RPMI7951 (cell line): Measurements from ENCODE around the gene SSPN. TPM values are rescaled to one million over a fixed set of nuclear protein-coding genes. Genes with fewer than 3 reads are reported as not detected.

Experiments used
- DNase-seq: peaks from one replicate; pipeline ENCODE4 v3.0.0-alpha.2; 2012; ENCODE audit warnings: low read depth
- total RNA-seq: library from RNA; depleted of rRNA; stranded (reverse); fragments of >200 nt; shearing (Covaris generic); gene quantifications from 2 replicates; pipeline ENCODE4 v1.2.3, GENCODE V29; 2014; rRNA removed

The SSPN gene
- 13.2 and 14.0 TPM in 2 replicates for total RNA-seq

GRCh38 chr12:26195250-26195640 lies at the start of gene SSPN:
SSPN (plus strand) TSS chr12:26195573; CDS start chr12:26195673, 100 bp downstream.
- peak; percentile 62 for DNase-seq

DNA sequence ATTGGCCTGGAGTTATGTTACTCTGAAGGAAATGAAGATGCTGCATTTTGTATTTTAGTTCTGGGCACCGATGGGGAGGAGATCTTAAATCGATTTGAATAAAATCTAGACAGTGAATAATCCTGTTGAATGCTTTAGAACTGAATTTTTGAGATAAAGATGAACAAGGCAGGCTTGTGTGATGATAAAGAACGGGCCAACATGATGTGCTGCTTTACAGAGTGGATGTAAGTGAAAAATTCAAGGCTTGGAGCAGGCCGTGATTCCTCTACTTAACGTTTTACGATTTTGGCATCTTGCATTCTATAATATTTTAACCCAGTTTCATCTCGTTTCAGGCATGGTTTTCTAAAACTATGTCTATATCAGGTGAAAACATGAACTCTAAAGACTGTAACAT lies 47.1 kb upstream of the SSPN start:
- DNase-seq, result no peak

GRCh38 chr12:26149968-26150500 lies 45.3 kb upstream of the SSPN start:
- DNase-seq, result no peak

- peak; percentile 41 for DNase-seq
These were observed 44.5 kb upstream of the SSPN start for GRCh38 chr12:26150736-26151450.

DNA sequence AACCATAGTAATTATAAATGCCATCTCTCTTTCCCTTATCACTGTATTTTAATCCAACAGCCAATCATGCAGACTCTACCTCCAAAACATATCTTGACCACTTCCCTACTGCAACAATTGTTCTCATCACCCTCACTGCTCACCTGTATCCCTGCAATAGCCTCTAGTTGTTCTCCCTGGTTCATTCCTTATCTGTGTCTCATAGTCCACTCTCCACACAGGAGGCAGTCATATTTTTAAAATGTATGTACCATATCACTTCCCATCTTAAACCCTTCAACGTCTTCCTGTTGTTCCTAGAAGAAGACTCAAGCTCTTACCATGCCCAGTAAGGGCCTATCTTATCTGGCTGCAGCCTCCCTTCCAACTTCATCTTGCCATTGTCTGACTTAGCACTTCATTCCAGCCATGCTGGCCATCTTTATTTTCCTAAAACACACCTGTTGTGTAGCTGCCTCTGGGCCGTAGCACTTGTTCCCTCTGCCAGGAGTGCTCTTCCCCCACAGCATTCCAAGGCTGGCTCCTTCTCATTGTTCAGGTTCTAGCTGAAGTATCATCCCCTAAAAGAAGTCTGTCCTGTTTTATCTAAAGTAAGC lies 42.8 kb upstream of the SSPN start:
- DNase-seq, result no peak

DNA sequence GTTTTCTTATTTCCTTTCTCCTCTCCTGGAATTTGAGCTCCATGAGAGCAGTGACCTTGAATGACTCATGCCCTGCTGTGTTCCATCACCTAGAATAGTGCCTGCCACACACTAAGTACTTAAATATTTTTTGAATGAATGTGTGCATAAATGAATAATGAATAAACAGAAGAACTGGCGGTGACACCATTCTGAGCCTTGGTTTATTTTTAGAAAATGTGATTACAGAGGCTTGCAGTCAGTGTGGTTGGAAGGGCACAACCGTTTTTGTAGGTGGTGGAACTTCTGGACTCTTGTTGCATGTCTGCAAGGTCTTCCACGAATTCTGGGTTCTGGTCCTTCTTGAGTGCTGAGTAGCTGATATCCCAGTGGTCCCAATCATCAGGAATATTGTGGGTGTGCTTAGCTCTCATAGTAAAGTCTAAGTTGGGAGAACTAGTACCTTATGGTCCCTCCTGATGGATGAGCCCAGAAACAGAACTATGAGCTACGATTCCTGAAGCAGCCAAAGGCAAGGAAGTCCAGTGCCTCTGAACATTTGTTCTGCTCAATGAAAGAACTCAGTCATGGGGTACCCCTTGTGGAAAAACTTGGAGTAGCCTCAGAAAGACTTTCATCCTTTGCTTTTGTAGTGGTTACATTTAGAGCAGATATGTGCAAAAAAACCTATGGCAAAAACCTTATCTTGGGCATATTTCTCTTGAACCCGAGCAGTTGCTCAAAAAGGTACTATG lies 41.8 kb upstream of the SSPN start:
- peak; percentile 91 for DNase-seq

- no peak for DNase-seq
These were observed 39.0 kb upstream of the SSPN start for GRCh38 chr12:26156201-26156871.

- DNase-seq, result no peak
These were observed 38.4 kb upstream of the SSPN start for GRCh38 chr12:26157001-26157400.

GRCh38 chr12:26158078-26158764 lies 37.2 kb upstream of the SSPN start:
- DNase-seq, result no peak

- no peak for DNase-seq
These were observed 33.2 kb upstream of the SSPN start for GRCh38 chr12:26162174-26162573.

DNA sequence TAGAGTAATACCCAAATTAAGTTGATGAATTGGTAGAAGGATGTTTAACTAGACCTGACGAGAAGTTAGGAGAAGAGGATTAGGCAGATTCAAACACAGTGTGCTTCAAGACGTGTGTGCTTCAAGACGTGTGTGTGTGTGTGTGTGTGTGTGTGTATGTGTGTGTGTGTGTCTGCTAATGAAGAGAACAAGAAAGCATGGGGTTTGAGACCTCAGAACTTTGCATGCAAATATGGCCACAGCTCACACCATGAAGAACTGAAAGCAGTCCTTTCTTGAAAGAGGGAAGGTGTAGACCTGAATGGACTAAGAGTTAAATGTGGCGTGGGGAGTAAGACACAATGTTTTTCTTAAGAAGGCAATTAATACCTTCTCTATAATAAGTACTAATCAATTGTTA lies 32.5 kb upstream of the SSPN start:
- no peak for DNase-seq

DNA sequence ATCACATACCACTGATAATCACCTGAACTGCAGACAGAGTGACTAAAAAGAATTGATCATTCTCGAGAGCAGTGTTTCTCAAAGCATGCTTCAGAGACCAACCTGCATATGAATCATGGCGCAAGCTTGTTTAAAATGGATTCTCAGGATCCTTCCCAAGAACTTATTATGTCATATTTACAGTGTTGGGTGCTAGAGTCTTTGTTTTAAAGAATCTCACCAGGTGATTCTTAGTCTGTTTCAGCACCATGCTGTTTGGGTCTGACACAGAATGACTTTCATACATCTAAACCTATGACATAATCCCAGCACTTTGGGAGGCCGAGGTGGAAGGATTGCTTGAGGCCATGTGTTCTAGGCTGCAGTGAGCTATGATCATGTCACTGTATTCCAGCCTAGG lies 31.3 kb upstream of the SSPN start:
- DNase-seq, result no peak

DNA sequence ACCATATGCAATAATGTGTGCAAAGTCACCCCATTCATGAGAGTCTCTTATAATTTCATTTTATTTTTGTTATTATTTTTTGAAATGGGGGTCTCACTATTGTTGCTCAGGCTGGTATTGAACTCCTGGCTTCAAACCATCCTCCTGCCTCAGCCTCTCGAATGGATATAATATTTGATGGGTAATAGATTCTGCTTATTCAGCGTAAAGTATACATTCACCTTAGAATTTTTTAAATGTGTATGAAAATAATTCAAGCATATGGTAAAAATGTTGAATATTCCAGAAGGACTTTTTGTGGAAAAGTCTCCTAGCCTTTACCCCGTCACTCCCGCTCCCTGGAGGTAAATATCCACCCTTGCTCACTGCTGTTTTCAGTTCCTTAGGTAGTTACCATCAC lies 23.4 kb upstream of the SSPN start:
- no peak for DNase-seq

DNA sequence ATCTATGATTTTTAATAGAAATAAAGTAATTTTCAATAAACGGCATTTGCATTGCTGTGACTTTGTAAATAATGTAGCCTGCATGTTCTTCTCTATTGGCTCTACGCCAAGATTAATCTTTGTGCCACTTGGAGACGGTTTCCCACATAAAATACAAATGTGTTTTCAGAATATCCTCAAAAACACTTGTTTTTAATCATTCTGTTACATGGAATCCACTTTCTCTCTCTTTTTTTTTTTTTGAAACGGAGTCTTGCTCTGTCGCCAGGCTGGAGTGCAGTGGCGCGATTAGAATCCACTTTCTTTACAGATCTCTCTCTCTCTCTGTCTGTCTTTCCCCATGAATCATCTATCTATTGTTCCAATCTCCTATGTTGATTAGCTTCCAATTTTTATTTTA lies 22.8 kb upstream of the SSPN start:
- DNase-seq, result no peak

- DNase-seq, result no peak
These were observed 22.3 kb upstream of the SSPN start for GRCh38 chr12:26172946-26173552.

GRCh38 chr12:26176725-26177124 lies 18.6 kb upstream of the SSPN start:
- DNase-seq, result no peak

DNA sequence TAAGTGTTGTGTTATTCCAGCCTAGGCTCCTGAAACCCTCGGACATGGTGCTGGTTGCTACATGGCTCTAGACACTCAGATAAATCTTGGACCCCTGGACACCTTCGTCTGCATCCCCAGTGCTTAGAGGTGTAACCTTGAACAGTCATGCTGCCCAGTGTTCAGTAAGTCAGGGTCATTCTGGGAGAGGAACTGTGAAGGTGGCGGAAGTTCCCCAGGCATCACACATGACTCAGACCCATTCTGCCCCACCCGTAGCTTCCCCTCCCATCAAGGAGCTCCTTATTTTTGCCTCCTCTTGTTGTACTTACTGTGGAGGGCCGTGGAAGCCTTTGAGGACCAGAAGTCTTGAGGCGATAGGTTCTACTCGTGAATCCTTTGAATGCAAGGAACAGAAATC lies 18.1 kb upstream of the SSPN start:
- no peak for DNase-seq

DNA sequence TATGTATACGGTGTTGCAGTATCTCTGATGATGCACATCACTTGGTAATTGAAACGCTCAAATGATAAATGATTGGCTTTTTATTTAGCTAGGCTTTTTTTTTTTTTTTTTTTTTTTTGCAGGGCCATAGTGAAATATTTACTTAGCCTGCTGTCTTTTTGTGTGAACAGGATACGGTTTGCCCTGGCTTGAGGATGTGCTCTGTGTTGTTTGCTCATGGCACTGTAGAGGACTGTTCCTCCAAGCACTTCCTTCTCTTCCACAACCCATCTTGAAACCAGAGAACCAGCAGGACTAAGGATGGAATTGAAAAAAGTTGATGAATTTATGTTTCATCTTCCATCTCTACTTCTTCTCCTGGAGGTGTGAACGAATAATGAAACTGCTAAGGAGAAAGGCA lies 15.5 kb upstream of the SSPN start:
- no peak for DNase-seq

GRCh38 chr12:26182377-26182776 lies 13.0 kb upstream of the SSPN start:
- no peak for DNase-seq

- no peak for DNase-seq
These were observed 9.6 kb upstream of the SSPN start for GRCh38 chr12:26185532-26186320.
